Glomerular visceral epithelial cell (primary cell): ENCODE measurements around the gene GRM7.

Experiments used
- DNase-seq: peaks from one replicate; pipeline ENCODE4 v3.0.0-alpha.2; 2016; ENCODE audit errors: extremely low spot score

Gene GRM7

GRCh38 chr3:7307410-7307809 lies 446.5 kb downstream of the GRM7 start:
- DNase-seq, result no peak

DNA sequence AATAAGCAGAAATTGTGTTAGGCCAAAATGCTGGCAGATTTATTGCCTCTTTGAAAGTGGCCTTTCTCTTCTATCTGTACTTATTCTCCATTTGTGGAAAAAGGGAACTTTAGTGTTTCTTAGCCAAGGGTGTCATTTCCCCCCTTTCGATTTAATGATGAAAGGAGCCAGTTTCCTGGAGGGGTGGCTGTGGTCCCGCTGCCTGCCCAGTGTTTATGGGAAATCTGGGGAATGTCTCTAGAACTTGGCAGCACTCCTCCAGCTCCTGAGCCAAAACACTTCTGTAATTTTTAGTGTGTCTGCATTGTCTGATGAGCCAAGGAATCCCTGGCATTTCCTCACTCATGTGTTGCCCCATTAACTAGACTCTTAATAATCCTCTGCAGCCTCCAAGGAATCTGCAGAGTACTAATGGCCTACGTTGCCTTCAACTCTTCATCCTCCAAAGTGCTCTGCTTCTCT lies 448.8 kb downstream of the GRM7 start:
- peak; percentile 6 for DNase-seq

DNA sequence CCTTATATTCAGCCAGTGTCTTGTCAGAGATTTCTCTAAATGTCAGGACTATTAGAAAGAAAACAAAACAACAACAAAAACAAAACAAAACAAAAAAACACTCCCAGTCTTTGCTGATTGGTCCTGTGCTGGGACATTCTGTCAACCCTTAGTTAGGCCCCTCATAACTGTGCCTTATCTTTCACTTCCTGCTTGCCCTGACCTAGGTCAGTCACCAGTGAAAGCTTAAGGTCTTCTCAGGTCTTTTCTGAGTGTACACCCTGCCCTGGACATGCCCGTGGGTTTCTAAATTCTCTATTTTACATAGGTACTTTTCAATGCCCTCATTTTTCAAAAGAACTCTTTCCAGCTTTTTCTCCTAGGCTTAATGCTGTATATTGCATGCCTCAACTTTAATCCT lies 454.1 kb downstream of the GRM7 start:
- no peak for DNase-seq

- peak; percentile 9 for DNase-seq
Observed at GRCh38 chr3:7322957-7323669, 462.2 kb downstream of the GRM7 start.

- no peak for DNase-seq
Observed at GRCh38 chr3:7328339-7328738, 467.4 kb downstream of the GRM7 start.

DNA sequence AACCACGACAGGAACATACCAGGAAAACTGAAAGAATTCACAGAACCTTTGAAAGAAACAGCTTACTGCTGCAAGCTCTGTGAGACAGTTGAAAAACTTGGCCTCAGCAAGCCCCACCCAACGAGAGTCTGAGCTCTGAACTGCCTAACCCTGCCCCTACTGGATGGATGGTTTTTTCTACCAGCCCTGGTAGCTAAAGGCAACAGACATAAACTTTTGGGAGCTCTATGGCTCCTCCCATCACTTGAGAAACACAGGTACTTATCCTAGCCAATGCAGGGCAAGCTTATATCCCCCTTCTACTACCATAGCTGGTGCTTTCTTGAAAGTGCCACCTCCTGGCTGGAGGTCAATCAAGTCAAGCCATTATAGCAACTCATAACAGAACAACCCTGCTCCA lies 471.8 kb downstream of the GRM7 start:
- DNase-seq, result no peak

- no peak for DNase-seq
Observed at GRCh38 chr3:7333125-7333524, 472.2 kb downstream of the GRM7 start.

DNA sequence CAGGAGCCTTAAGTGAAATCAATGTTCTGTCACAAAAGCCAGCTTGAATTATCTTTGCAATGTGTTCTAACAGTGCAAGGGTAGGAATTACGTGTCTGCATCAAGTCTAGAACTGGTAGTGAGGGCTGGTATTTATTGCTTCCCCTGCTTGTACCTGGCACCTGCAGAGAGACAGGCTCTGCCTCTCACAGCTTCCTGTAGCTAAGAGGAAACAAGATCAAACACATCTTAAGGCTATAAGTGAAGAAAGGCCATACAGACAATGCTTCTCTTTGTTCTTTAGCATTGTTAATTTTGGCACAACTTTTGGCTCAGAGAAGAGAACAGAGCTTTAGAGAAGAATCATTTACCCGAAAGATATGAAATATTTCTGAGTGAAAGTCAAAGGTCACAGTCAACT lies 479.9 kb downstream of the GRM7 start:
- no peak for DNase-seq

DNA sequence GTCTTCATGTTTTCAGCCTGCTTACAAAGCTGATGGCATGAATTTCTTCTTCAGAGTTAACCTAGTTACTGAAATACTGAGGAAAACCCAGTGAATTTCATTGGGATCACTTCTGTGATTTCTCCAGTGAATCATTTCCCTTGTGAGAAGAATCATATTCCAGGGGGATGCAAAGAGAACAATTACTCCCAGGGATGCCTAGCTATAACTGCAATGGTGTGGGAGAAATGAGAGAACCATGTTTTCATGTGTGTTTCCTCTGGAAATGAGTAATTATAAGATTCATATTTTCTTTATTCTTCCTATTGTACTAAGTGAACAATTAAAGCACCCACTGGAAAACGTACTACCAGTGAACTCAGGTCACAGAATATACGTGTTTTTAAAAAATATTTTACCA lies 485.4 kb downstream of the GRM7 start:
- DNase-seq, result no peak

DNA sequence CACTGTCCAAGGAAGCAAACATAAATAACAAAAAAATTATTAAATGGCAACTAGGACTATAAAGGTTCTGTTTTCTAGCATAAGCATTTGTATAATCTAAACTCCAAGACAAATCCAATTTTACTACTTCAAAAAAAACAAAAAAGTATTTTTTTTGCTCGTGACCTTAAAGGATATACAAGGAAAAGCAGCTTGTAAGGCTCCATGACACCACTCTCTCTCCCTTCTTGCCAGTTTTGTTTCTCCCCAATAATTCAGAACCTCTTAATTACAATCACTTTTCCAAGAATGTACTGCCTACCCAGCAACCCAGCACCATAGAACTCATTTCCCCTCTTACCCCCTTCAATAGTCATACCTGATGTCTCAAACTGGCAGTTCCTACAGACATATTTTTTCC lies 496.2 kb downstream of the GRM7 start:
- DNase-seq, result no peak

- no peak for DNase-seq
Observed at GRCh38 chr3:7367968-7368367, 507.1 kb downstream of the GRM7 start.

- DNase-seq, result no peak
Observed at GRCh38 chr3:7368597-7368996, 507.7 kb downstream of the GRM7 start.

DNA sequence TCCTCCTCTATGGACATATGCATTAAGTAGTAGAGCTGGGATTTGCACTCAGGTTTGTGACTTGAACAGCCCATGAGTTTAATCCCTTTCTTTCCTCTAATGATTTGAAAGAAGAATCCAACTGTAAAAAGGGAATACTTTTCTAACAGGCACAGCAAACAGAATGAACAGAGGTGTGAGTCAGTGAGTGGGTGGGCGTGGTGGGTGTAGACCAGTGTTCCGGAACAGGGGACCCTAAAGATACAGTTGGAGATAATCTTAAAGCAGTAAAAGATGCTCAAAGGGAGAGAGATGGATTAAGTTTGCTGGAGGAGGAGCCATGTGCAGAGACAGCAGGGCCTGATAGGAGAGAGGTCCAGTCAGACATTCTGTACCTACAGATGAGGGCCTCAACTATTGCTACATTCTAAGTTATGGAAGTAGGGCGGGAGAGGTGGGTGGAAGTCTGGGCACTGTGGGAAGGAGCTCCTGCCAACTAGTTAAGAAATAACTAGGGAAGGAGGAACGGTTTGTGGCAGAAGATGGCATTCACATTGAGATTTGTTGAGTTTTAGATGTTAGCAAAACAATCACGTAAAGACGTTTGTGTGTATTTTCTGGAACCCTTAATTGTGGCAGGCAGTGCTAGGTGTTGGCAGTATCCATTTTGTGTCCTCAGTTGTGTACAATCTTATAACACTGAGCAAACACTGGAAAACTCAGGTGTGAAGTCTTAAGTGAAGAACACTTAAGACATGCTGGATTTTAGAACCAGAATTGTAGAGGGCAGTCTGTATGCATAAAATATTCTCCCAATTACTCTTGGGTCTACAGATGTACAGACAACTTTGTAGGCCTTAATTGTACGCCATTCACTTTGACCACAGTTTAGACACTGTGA lies 511.0 kb downstream of the GRM7 start:
- DNase-seq, result no peak

- DNase-seq, result no peak
Observed at GRCh38 chr3:7377103-7377502, 516.2 kb downstream of the GRM7 start.

- DNase-seq, result no peak
Observed at GRCh38 chr3:7381741-7382140, 520.8 kb downstream of the GRM7 start.

DNA sequence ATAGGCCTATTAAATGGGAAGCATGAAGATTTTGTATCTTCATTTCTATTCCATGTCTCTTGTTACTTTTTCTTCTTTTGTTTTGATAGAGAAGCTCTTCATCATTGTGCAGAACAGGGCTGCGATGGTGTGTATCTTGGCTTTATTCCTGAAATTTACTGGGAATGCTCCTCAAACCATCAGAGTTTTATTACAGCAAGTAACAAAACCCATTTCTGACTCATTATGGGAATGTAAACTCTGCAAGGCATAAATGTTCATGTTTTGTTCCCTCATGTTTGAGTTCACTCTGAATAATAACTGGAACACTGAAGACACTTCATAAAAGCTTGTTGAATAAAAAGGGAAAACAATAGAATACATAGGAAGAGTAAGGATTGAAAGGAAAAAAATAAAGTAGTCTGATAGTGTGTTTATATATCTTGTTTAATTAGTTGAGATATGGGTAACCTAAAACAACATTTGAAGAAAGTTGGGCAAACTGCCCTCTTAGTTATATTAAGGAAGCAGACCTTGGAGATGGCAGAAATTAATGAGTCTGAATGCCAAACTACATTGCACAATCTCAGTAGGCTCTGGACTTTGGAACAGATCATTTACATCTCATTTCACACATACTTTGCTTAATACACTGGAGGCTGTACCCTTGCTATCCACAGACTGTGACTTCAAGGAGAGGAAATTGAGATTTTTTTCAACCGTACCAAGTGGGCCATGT lies 521.5 kb downstream of the GRM7 start:
- DNase-seq, result peak; percentile 1

GRCh38 chr3:7385635-7386034 lies 524.7 kb downstream of the GRM7 start:
- no peak for DNase-seq

DNA sequence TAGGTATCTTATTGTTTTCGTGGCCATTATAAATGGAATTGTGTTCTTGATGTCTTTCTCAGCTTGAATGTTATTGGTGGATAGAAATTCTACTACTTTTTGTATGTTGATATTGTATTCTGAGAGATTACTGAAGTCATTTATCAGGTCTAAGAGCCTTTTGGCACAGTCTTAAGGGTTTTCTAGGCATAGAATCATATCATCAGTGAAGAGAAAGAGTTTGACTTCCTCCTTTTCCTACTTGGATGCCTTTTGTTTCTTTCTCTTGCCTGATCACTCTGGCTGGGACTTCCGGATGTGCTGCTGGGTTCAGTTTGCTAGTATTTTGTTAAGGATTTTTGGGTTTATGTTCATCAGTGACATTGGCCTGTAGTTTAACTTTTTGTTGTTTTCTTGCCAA lies 527.1 kb downstream of the GRM7 start:
- no peak for DNase-seq

GRCh38 chr3:7392206-7392605 lies 531.3 kb downstream of the GRM7 start:
- no peak for DNase-seq

GRCh38 chr3:7393944-7394605 lies 533.2 kb downstream of the GRM7 start:
- DNase-seq, result no peak

DNA sequence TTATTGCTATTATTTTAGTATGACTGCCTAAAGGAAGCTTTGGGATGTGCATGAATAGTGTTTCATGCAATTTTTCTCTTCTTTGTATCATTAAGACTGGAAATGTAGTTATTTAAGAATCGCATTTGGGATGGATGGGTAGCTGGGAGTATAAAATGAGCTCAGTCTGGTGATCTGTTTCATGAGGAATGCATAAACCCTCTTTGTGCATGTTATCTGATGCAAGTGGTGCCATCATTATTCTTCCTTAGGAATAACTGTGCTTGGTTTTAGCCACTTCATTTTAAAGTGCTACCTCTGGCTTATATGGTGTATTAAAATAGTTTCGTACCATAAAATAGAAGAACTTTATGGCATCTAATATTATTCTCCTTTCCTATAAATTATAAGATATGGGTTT lies 535.6 kb downstream of the GRM7 start:
- DNase-seq, result no peak

GRCh38 chr3:7397097-7397496 lies 536.2 kb downstream of the GRM7 start:
- no peak for DNase-seq
